Measurements from ENCODE around the gene AMBRA1.

Gene AMBRA1

DNA sequence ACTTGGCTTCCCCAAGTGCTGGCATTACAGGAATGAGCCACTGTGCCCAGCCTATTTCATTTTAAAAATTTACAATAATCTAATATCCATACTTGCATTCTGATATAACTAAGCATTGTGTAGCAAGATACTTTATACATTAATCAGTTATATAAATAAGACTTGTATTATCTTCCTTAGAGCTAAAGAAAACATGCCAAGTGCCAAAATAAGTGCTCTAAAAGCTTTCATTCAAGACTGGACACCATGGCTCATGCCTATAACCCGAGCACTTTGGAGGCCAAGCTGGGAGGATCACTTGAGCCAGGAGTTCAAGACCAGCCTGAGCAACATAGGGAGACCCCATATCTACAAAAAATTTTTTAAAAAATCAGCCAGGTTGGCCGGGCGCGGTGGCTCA, 123.9 kb downstream of the AMBRA1 start:
- WGBS = over 99% methylated on average over 4 of the region's 4 CpGs
- H3K27ac ChIP-seq (ENCODE audit: low read length, poor library complexity, severe bottlenecking) = no peak overlapping the region
- peaks cover 22% of the 10 kb centered on the region for H3K79me1 ChIP-seq (replicated peaks; ENCODE audit: low read length, poor library complexity, severe bottlenecking)
- no peak for DNase-seq
- no peak overlapping the region for H2BK15ac ChIP-seq (ENCODE audit: low read depth, poor library complexity, severe bottlenecking)
- no peaks in the 10 kb centered on the region for H3K9me3 ChIP-seq (ENCODE audit: control insufficient read depth, low read length)
- H3K14ac ChIP-seq (ENCODE audit: low read length in 2 of 2) = no peak overlapping the region
- H2BK12ac ChIP-seq (ENCODE audit: low read length in 2 of 2) = no peak overlapping the region
- peaks cover 3% of the 10 kb centered on the region for H3K4me1 ChIP-seq (ENCODE audit: control insufficient read depth, insufficient read depth, low read depth, low read length)
- H3K4me3 ChIP-seq (ENCODE audit: insufficient read depth in 1 of 2, low read depth in 1 of 2, low read length in 2 of 2) = no peak overlapping the region
- H4K91ac ChIP-seq (ENCODE audit: low read length) = no peak overlapping the region
- H3K4ac ChIP-seq (ENCODE audit: low read depth in 1 of 2, low read length in 2 of 2) = no peak overlapping the region
- H2AK5ac ChIP-seq (ENCODE audit: low read length, severe bottlenecking) = no peak overlapping the region
- no peak overlapping the region for H3K9ac ChIP-seq (ENCODE audit: low read length)
- no peak overlapping the region for H3K23ac ChIP-seq (ENCODE audit: low read length in 2 of 2)
- no peak overlapping the region for H3K18ac ChIP-seq (ENCODE audit: low read depth in 1 of 2, low read length in 2 of 2)
- H4K8ac ChIP-seq (ENCODE audit: low read length) = no peak overlapping the region
- no peak overlapping the region for H2AFZ ChIP-seq (ENCODE audit: low read depth, low read length)
- peaks cover 0 to 10% of the 10 kb centered on the region in 2 experiments for H3K36me3 ChIP-seq (ENCODE audit: control insufficient read depth in 1 of 2, insufficient read depth in 2 of 2, low read depth in 1 of 2, low read length in 2 of 2)
- no peak overlapping the region for H2BK5ac ChIP-seq (ENCODE audit: low read depth, low read length, poor library complexity, severe bottlenecking)
- H3K27me3 ChIP-seq (ENCODE audit: control insufficient read depth in 1 of 2, insufficient read depth in 1 of 2, low read length in 2 of 2) = no peaks in the 10 kb centered on the region
- no peak overlapping the region for H3K4me2 ChIP-seq (ENCODE audit: low read length, poor library complexity, severe bottlenecking)
- H2BK120ac ChIP-seq (ENCODE audit: low read depth, low read length) = no peak overlapping the region

DNA sequence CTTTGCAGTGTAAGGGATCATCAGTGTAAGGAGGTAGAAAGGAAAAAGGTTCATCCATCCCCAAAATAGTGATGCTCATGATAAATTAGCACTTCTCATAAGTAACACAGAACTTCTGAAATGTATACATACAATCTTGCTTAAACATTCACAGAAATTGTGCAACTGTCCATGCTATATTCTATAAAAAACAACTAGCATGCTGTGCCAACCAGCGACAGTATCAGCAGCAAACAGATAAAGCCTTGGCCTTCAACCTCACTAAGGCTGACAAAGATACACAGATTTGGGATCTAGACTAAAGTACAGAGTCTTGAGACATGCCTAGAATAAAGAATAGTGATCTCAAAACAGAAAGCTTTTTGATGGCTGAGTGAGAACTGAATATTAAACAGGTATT, 128.1 kb downstream of the AMBRA1 start:
- 100% methylated on average over 1 of the region's 1 CpG for WGBS
- H3K4me1 ChIP-seq (ENCODE audit: control insufficient read depth, insufficient read depth, low read depth, low read length) = peaks cover 2% of the 10 kb centered on the region
- DNase-seq = no peak
- H2BK5ac ChIP-seq (ENCODE audit: low read depth, low read length, poor library complexity, severe bottlenecking) = no peak overlapping the region
- no peaks in the 10 kb centered on the region for H3K27me3 ChIP-seq (ENCODE audit: control insufficient read depth in 1 of 2, insufficient read depth in 1 of 2, low read length in 2 of 2)
- H2BK12ac ChIP-seq (ENCODE audit: low read length in 2 of 2) = no peak overlapping the region
- no peak overlapping the region for H3K18ac ChIP-seq (ENCODE audit: low read depth in 1 of 2, low read length in 2 of 2)
- H4K8ac ChIP-seq (ENCODE audit: low read length) = no peak overlapping the region
- H3K4me3 ChIP-seq (ENCODE audit: insufficient read depth in 1 of 2, low read depth in 1 of 2, low read length in 2 of 2) = no peak overlapping the region
- no peak overlapping the region for H3K9ac ChIP-seq (ENCODE audit: low read length)
- H3K4ac ChIP-seq (ENCODE audit: low read depth in 1 of 2, low read length in 2 of 2) = no peak overlapping the region
- no peak overlapping the region for H3K23ac ChIP-seq (ENCODE audit: low read length in 2 of 2)
- H3K14ac ChIP-seq (ENCODE audit: low read length in 2 of 2) = no peak overlapping the region
- H2AK5ac ChIP-seq (ENCODE audit: low read length, severe bottlenecking) = no peak overlapping the region
- H3K27ac ChIP-seq (ENCODE audit: low read length, poor library complexity, severe bottlenecking) = no peak overlapping the region
- no peak overlapping the region for H3K4me2 ChIP-seq (ENCODE audit: low read length, poor library complexity, severe bottlenecking)
- H2BK15ac ChIP-seq (ENCODE audit: low read depth, poor library complexity, severe bottlenecking) = no peak overlapping the region
- H3K79me1 ChIP-seq (replicated peaks; ENCODE audit: low read length, poor library complexity, severe bottlenecking) = peaks cover 25% of the 10 kb centered on the region
- H3K9me3 ChIP-seq (ENCODE audit: control insufficient read depth, low read length) = no peaks in the 10 kb centered on the region
- H3K36me3 ChIP-seq (ENCODE audit: control insufficient read depth in 1 of 2, insufficient read depth in 2 of 2, low read depth in 1 of 2, low read length in 2 of 2) = peaks cover 0 to 10% of the 10 kb centered on the region in 2 experiments
- H2BK120ac ChIP-seq (ENCODE audit: low read depth, low read length) = no peak overlapping the region
- no peak overlapping the region for H4K91ac ChIP-seq (ENCODE audit: low read length)
- H2AFZ ChIP-seq (ENCODE audit: low read depth, low read length) = no peak overlapping the region

DNA sequence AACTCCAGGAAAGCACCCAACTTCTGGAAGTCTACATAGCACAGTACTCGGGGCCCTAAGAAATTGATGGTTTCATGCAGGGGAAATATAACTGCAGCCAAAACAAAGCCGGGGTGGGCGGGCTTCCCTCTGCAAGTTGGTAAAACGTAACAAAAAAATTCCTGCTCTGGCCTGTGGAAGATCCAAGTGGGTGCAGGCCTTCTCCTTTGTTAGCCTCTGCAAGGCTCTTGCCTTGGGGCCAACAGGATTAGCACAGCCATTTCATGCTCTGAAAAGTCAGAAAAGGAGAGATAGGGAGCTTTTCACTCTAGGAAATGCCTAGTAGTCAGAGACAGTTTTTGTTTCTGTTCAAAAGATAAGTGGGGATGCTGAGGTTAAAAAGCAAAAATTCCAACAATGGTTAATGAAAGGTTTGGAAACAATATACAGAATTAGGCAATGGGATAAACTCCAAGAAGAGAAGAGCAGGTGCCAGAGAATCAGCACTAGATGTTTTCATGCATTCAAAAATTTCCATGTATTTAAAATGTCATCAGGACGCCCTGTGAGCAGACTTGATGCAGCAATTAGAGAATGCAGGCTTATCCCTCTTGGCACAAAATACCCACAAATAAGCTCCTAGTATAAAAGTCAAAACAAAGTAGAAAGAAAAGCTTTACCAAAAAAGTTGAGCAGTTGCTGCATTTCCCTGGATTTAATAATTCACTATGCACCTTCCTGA, 130.0 kb downstream of the AMBRA1 start:
- H3K27me3 ChIP-seq (ENCODE audit: control insufficient read depth in 1 of 2, insufficient read depth in 1 of 2, low read length in 2 of 2) = no peaks in the 10 kb centered on the region
- no peak overlapping the region for H3K23ac ChIP-seq (ENCODE audit: low read length in 2 of 2)
- no peaks in the 10 kb centered on the region for H3K4me1 ChIP-seq (ENCODE audit: control insufficient read depth, insufficient read depth, low read depth, low read length)
- no peak overlapping the region for H2AK5ac ChIP-seq (ENCODE audit: low read length, severe bottlenecking)
- no peak overlapping the region for H2BK5ac ChIP-seq (ENCODE audit: low read depth, low read length, poor library complexity, severe bottlenecking)
- no peak overlapping the region for H4K91ac ChIP-seq (ENCODE audit: low read length)
- WGBS = 91% methylated on average over 5 of the region's 5 CpGs
- peaks cover 24% of the 10 kb centered on the region for H3K79me1 ChIP-seq (replicated peaks; ENCODE audit: low read length, poor library complexity, severe bottlenecking)
- no peak for DNase-seq
- peaks cover 0 to 10% of the 10 kb centered on the region in 2 experiments for H3K36me3 ChIP-seq (ENCODE audit: control insufficient read depth in 1 of 2, insufficient read depth in 2 of 2, low read depth in 1 of 2, low read length in 2 of 2)
- no peak overlapping the region for H3K4ac ChIP-seq (ENCODE audit: low read depth in 1 of 2, low read length in 2 of 2)
- H4K8ac ChIP-seq (ENCODE audit: low read length) = no peak overlapping the region
- H3K9me3 ChIP-seq (ENCODE audit: control insufficient read depth, low read length) = no peaks in the 10 kb centered on the region
- no peak overlapping the region for H3K9ac ChIP-seq (ENCODE audit: low read length)
- no peak overlapping the region for H3K27ac ChIP-seq (ENCODE audit: low read length, poor library complexity, severe bottlenecking)
- no peak overlapping the region for H2BK15ac ChIP-seq (ENCODE audit: low read depth, poor library complexity, severe bottlenecking)
- H3K4me2 ChIP-seq (ENCODE audit: low read length, poor library complexity, severe bottlenecking) = no peak overlapping the region
- H3K4me3 ChIP-seq (ENCODE audit: insufficient read depth in 1 of 2, low read depth in 1 of 2, low read length in 2 of 2) = no peak overlapping the region
- H2BK120ac ChIP-seq (ENCODE audit: low read depth, low read length) = no peak overlapping the region
- no peak overlapping the region for H2BK12ac ChIP-seq (ENCODE audit: low read length in 2 of 2)
- no peak overlapping the region for H3K14ac ChIP-seq (ENCODE audit: low read length in 2 of 2)
- H2AFZ ChIP-seq (ENCODE audit: low read depth, low read length) = no peak overlapping the region
- no peak overlapping the region for H3K18ac ChIP-seq (ENCODE audit: low read depth in 1 of 2, low read length in 2 of 2)

DNA sequence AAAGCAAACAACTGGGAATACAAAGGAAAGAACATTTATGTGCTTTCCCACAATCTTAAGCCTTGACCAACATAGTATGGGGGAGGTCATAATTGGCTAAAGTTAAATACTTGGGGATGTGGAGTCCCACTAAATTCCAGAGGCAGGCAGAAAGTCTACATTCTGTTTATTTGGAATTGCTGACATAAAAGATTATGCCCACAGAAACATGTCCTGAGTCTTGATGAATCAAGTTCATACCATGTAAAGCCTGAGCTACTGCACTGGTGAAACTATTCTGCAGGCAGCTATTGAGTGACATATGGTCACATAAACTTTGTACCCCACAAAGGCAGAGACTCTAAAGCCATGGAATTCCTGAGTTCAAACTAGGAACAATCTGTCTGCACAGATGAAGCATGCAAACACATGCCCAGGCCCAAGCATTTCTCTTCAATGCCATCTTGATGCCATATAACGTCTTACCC, 132.3 kb downstream of the AMBRA1 start:
- no peak overlapping the region for H2BK15ac ChIP-seq (ENCODE audit: low read depth, poor library complexity, severe bottlenecking)
- 84% methylated on average over 1 of the region's 1 CpG for WGBS

More for the DNA sequence above, 132.3 kb downstream of the AMBRA1 start:
- Histone ChIP-seq H3K14ac (ENCODE audit: low read length in 2 of 2) (no peak overlapping the region), H3K4me3 (ENCODE audit: insufficient read depth in 1 of 2, low read depth in 1 of 2, low read length in 2 of 2) (no peak overlapping the region), H3K27ac (ENCODE audit: low read length, poor library complexity, severe bottlenecking) (no peak overlapping the region), H2AFZ (ENCODE audit: low read depth, low read length) (no peak overlapping the region), H2AK5ac (ENCODE audit: low read length, severe bottlenecking) (no peak overlapping the region), H3K4ac (ENCODE audit: low read depth in 1 of 2, low read length in 2 of 2) (no peak overlapping the region), H3K27me3 (ENCODE audit: control insufficient read depth in 1 of 2, insufficient read depth in 1 of 2, low read length in 2 of 2) (no peaks in the 10 kb centered on the region), H3K18ac (ENCODE audit: low read depth in 1 of 2, low read length in 2 of 2) (no peak overlapping the region), H3K4me1 (ENCODE audit: control insufficient read depth, insufficient read depth, low read depth, low read length) (no peaks in the 10 kb centered on the region), H4K8ac (ENCODE audit: low read length) (no peak overlapping the region), H3K4me2 (ENCODE audit: low read length, poor library complexity, severe bottlenecking) (no peak overlapping the region), H2BK12ac (ENCODE audit: low read length in 2 of 2) (no peak overlapping the region), H3K23ac (ENCODE audit: low read length in 2 of 2) (no peak overlapping the region), H4K91ac (ENCODE audit: low read length) (no peak overlapping the region), H3K36me3 (ENCODE audit: control insufficient read depth in 1 of 2, insufficient read depth in 2 of 2, low read depth in 1 of 2, low read length in 2 of 2) (no peaks in the 10 kb centered on the region), H2BK5ac (ENCODE audit: low read depth, low read length, poor library complexity, severe bottlenecking) (no peak overlapping the region), H2BK120ac (ENCODE audit: low read depth, low read length) (no peak overlapping the region), H3K79me1 (replicated peaks; ENCODE audit: low read length, poor library complexity, severe bottlenecking) (peaks cover 33% of the 10 kb centered on the region), H3K9me3 (ENCODE audit: control insufficient read depth, low read length) (no peaks in the 10 kb centered on the region), H3K9ac (ENCODE audit: low read length) (no peak overlapping the region)
- peak; percentile 19 for DNase-seq
